GM12878 (cell line): Measurements from ENCODE around the gene INTS7. TPM values are rescaled to one million over a fixed set of nuclear protein-coding genes. Genes with fewer than 3 reads are reported as not detected.

Experiments
- ATAC-seq: fragments of 200-7000 bp; cut with Tn5 transposase; 3 replicates; pipeline ENCODE4 v1.9.1; 2020; ENCODE audit warnings: mild to moderate bottlenecking, moderate library complexity
- BruUV-seq: library from RNA; stranded (reverse); fragments of 400-500 nt; replicated peaks from 2 replicates; lab custom pipeline; 2021; lab: Mats Ljungman, UMichigan
- CTCF ChIA-PET: fragments of 300-600 bp; sonication (Branson Sonifier 250); formaldehyde crosslinking; extraction: SDS; loops from one replicate; lab custom pipeline; 2021; ENCODE audit warnings: inconsistent platforms; lab: Yijun Ruan, JAX
- POLR2A ChIA-PET: fragments of 350-600 bp; formaldehyde crosslinking; extraction: SDS; loops from one replicate; lab custom pipeline; 2021; ENCODE audit warnings: inconsistent platforms; lab: Charles Lee
- RAD21 ChIA-PET: fragments of 300-600 bp; sonication (Branson Sonifier 250); formaldehyde crosslinking; loops from one replicate; lab custom pipeline; 2023; ENCODE audit warnings: antibody characterized with exemption; ENCODE audit not compliant: unreplicated experiment; lab: Charles Lee
- SMC1A ChIA-PET: fragments of 300-600 bp; sonication (Branson Sonifier 250); formaldehyde crosslinking; loops from one replicate; lab custom pipeline; 2023; ENCODE audit not compliant: unreplicated experiment, uncharacterized antibody; lab: Charles Lee
- DNase-seq: peaks from one replicate; pipeline ENCODE4 v3.0.0-alpha.2; 2011; ENCODE audit warnings: low read depth, low spot score
- FAIRE-seq: peaks from 3 replicates; lab custom pipeline; 2011; peaks lifted over from hg19 to GRCh38; lab: Jason Lieb, UNC
- H2AFZ ChIP-seq: 2 replicates; pipeline ENCODE4 v1.6.0; 2011; ENCODE audit warnings: low read depth, low read length, control low read depth; ENCODE audit not compliant: control insufficient read depth
- H3K27ac ChIP-seq: 2 replicates; pipeline ENCODE4 v1.5.1; 2011; ENCODE audit warnings: control low read depth; ENCODE audit not compliant: control insufficient read depth, insufficient read depth
- H3K27me3 ChIP-seq, 2 experiments: replicated peaks in 1 of 2; 2 replicates each; pipeline versions ENCODE4 v1.6.0 to v1.6.1; 2011; ENCODE audit warnings: low read length in 1 of 2; ENCODE audit not compliant: control insufficient read depth in 2 of 2, insufficient read depth in 2 of 2
- H3K36me3 ChIP-seq, 2 experiments: 2 replicates each; pipeline ENCODE4 v1.5.1; 2011; ENCODE audit warnings: low read length in 1 of 2; ENCODE audit not compliant: control insufficient read depth in 2 of 2, insufficient read depth in 2 of 2
- H3K4me1 ChIP-seq: 2 replicates; pipeline ENCODE4 v1.6.1; 2011; ENCODE audit warnings: mild to moderate bottlenecking, low read length, moderate library complexity, mixed read lengths; ENCODE audit not compliant: control insufficient read depth, insufficient read depth
- H3K4me2 ChIP-seq: 2 replicates; pipeline ENCODE4 v1.6.0; 2011; ENCODE audit warnings: control low read depth; ENCODE audit not compliant: control insufficient read depth, insufficient read depth
- H3K4me3 ChIP-seq: fragments of 200-600 bp; sonication (generic); 2 replicates; pipeline ENCODE4 v1.5.1; 2016
- H3K79me2 ChIP-seq: 2 replicates; pipeline ENCODE4 v1.6.0; 2011; ENCODE audit warnings: low read length; ENCODE audit not compliant: control insufficient read depth, insufficient read depth
- H3K9ac ChIP-seq: 2 replicates; pipeline ENCODE4 v1.8.0; 2011; ENCODE audit warnings: low read length, control low read depth, mixed read lengths; ENCODE audit not compliant: control insufficient read depth, insufficient read depth
- H3K9me3 ChIP-seq: replicated peaks from 3 replicates; pipeline ENCODE4 v1.5.1; 2011; ENCODE audit warnings: mild to moderate bottlenecking, low read length; ENCODE audit not compliant: control insufficient read depth, insufficient read depth
- H4K20me1 ChIP-seq: 2 replicates; pipeline ENCODE4 v1.6.0; 2011; ENCODE audit not compliant: control insufficient read depth, insufficient read depth
- IKZF1 ChIP-seq: fragments of 450-650 bp; conservative IDR thresholded peaks from 2 replicates; pipeline ENCODE4 v1.6.1; 2017; ENCODE audit warnings: antibody characterized with exemption, mild to moderate bottlenecking
- MXI1 ChIP-seq: fragments of 150-350 bp; IDR thresholded peaks from 2 replicates; pipeline ENCODE4 v1.6.1; 2011; ENCODE audit warnings: low read depth, mild to moderate bottlenecking, inconsistent platforms, low read length, improper control_type of control experiment
- RUNX3 ChIP-seq: IDR thresholded peaks from 2 replicates; pipeline ENCODE4 v1.6.1; 2012; ENCODE audit warnings: low read length, inconsistent platforms
- SUPT20H ChIP-seq: IDR thresholded peaks from 2 replicates; pipeline ENCODE4 v1.6.1; 2011; ENCODE audit warnings: low read depth, mild to moderate bottlenecking, low read length, moderate library complexity, borderline replicate concordance; ENCODE audit not compliant: control insufficient read depth
- WGBS: methylation state at CpG from one replicate; pipeline ENCODE4 v1.1.6; 2016; ENCODE audit warnings: low lambda C conversion rate; ENCODE audit not compliant: insufficient replicate concordance, insufficient coverage; ENCODE audit errors: missing lambda C conversion rate; 5-methylcytosine and 5-hydroxymethylcytosine counted together
- in situ Hi-C: fragments of 300-500 bp; cut with MboI; formaldehyde crosslinking; loops from 9 replicates; pipeline ENCODE4 v1.14.3; 2018; ENCODE audit warnings: mixed read lengths
- intact Hi-C: fragments of 100-400 bp; cut with micrococcal nuclease; formaldehyde crosslinking; loops from one replicate; pipeline ENCODE4 v1.14.2; 2022; ENCODE audit not compliant: unreplicated experiment
- polyA plus RNA-seq, 11 experiments: library from polyadenylated mRNA; depleted of rRNA in 4 of 11; unstranded in 6 of 11; stranded (reverse) in 5 of 11; fragments of >200 nt; fragmentation: Nextera tagmentation in 4 of 11; fragmentation: Illumina TruSeq in 1 of 11; extraction: Ambion mirVana in 4 of 11; extraction: Trizol in 1 of 11; gene quantifications; 1 replicate in 1 of 11; 2 replicates in 10 of 11; pipeline versions ENCODE4 v1.2.1 to v1.2.3, GENCODE V29; 2011 to 2016; ENCODE audit warnings: inconsistent platforms in 2 of 11, missing spikeins in 2 of 11, low read depth in 1 of 11
- total RNA-seq, 4 experiments: library from RNA; depleted of rRNA in 3 of 4; stranded (reverse); fragments of >200 nt in 3 of 4; fragmentation: Illumina TruSeq in 1 of 4; extraction: Trizol in 1 of 4; gene quantifications; 2 replicates each; pipeline versions ENCODE4 v1.2.1 to v1.2.3, GENCODE V29; 2013 to 2021

INTS7 gene
- total and polyA plus RNA-seq, 10 of the 15 experiments (the other 5 are each of a cell fraction or from before 2014, with no cell fraction given) = 17.1 to 49.1 (median 26.8) TPM

DNA sequence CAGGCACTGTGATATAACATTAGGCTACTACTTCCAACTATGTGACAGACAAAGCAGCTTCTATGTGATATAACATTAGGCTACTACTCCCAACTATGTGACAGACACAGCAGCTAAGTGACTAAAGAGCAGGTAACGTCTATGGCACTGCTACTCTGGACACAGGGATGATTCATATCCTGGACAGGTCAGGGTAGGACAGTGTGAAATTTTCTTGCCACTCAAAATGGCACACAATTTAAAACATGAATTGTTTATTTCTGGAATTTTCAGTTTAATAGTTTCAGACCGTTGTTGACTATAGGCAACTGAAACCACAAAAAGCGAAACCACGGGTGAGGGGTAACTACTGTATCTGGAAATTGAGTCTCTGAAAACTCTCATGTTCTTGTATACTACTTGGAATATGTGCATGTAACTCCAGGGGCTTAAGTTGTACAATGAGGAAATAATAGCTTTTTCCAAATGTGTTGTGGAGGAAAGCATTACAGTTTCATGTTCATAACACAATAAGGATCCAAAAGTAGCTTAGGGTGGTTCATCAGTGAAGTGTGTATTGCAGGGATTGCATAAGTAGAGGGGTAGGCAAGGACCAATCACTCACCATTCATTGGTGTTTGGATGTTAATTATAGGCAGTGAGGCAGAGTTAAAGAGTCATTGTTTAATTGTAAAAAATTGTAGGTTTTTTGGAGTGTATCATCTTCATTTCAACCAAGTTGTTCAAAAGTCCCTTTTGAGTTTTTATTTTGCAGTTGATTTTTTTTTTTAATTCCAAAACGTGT, 5.5 kb upstream of the INTS7 start:
- DNase-seq = no peak
- ATAC-seq = peak; percentile 46
- in situ Hi-C loops (no loop called here), intact Hi-C loops (no loop called here)
- H3K4me3 ChIP-seq = peak overlapping the region; percentile 51
- 48% methylated on average over 5 of the region's 5 CpGs for WGBS
- H4K20me1 ChIP-seq = no peaks in the 10 kb centered on the region
- no TSS peak for BruUV-seq
- H2AFZ ChIP-seq = peak overlapping the region; percentile 62
- no peak overlapping the region for H3K9ac ChIP-seq
- CTCF ChIA-PET = interaction anchor here (0.9 to 11.8 kb wide), 15 partner anchors 7 to 416 kb away, joined by 3 to 199 read pairs (median 6); no protein-coding TSS in a partner anchor
- H3K4me2 ChIP-seq = peak overlapping the region; percentile 86
- POLR2A ChIA-PET = interaction anchor here (0.9 to 1.0 kb wide), 2 partner anchors 9 to 13 kb away, joined by 3 to 4 read pairs; no protein-coding TSS in a partner anchor
- H3K4me1 ChIP-seq = peaks cover 3% of the 10 kb centered on the region; the same call in 1 of the 2 replicates
- peak overlapping the region; percentile 55; the same call in 1 of the 2 replicates for H3K27ac ChIP-seq
- peak; percentile 77 for TF ChIP-seq RUNX3
- peak; percentile 23; the same call in 1 of the 2 replicates for TF ChIP-seq IKZF1
- no peak for TF ChIP-seq SUPT20H
- peak; percentile 37; the same call in 1 of the 2 replicates for TF ChIP-seq MXI1
- H3K36me3 ChIP-seq = peaks cover 2 to 7% of the 10 kb centered on the region in 2 experiments; a peak in 3 of 4 replicates
- FAIRE-seq = peak; percentile 7
- peaks cover 80% of the 10 kb centered on the region for H3K79me2 ChIP-seq
- RAD21 ChIA-PET = interaction anchor here (1.0 to 10.4 kb wide), 9 partner anchors 10 to 415 kb away, joined by 3 to 177 read pairs (median 4); no protein-coding TSS in a partner anchor
- no peaks in the 10 kb centered on the region; the same call in 1 of the 3 replicates for H3K9me3 ChIP-seq
- SMC1A ChIA-PET = interaction anchor here (0.8 to 8.9 kb wide), 22 partner anchors 9 to 415 kb away, joined by 3 to 158 read pairs (median 4); no protein-coding TSS in a partner anchor
- H3K27me3 ChIP-seq = no peaks in the 10 kb centered on the region
